NCI-H187 treated with DMSO at 0.1 percent for 48 hours (cell line): Measurements from ENCODE around the gene UNC5B.

Source experiments
- DNase-seq: peaks from one replicate; lab custom pipeline; 2025; lab: John Stamatoyannopoulos, UW

Gene UNC5B

DNA sequence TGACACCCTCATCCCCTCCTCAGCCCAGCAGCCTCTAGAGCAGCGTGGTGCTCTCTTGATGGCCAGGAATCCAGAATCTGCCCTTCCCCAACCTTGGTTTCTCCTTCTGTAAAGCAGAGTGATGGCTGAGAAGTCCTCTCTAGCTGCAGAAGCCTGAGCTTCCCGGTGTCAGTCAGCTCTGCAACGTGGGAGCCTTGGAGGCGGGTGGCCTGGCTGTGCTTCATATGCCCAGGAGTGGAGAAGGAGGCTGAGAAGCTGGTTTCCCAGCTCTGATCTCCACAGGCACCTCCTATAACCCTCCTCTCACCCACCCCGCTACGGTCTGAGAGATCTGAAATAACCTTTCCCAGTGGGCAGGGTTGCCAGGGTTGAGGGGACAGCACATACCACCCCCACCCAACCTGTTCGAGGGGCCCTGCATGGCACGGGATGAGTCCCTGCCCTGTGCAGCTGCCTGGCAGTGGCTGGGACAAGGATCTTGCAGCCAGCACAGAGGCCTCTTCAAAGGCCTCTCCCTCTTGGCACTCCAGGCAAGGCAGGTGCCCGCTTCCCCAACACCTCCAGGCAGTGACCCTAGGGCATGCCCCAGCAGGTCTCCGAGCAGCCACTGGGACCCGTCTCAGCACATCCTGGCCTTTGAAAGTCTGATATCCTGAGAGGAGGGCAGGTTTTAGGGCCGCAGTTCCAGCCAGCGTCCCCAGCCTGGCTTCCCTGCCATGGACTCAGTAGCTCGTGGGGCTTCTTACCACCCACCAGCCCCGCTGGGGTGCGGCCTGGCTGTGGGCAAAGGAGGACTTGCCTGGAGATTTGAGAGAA lies 88.4 kb downstream of the UNC5B start:
- no peak for DNase-seq

DNA sequence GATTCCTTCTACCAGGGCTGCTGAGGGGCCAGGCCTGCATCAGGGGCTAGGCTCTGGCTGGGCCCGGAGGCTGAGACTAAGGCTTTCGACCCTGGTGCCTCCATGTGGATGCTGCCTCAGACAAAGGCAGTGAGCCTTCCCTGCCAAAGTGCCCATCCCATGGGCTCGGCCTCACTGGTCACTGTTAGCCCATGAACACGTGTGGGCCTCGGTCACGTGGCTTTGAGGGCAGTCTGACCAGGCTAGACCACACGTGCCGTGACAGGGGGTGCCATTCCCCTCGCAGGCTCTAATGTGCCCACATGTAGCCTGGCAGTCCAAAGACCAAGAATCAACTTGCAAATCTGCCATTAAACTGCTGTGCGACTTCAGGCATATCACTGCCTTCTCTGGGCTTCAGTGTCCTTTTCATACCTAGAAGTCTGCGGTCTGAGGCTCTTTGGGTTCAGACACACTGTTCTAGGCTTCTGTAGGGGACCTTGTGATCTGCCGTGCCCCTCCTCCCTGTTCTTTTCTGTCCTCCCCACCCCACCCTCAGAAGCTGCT lies 89.1 kb downstream of the UNC5B start:
- DNase-seq = no peak

DNA sequence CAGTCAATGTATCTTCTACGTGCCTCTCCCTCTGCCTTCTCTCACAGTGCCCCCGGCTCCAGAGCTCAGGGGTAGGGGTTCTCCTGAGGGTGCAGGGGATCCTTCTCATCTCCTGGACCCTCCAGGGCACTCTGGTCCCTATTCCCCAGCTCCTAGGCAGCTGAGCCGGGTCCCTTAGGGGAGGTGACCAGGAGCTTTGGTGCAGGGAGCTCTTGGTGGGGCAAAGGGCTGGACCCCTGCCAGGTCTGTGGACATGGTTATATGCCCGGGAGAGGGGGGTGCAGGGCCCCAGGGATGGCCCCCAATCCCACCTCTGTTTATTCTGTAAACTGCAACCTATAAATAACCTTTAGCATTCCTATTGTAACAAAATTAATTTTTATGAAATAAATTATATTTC lies 90.1 kb downstream of the UNC5B start:
- DNase-seq = no peak

DNA sequence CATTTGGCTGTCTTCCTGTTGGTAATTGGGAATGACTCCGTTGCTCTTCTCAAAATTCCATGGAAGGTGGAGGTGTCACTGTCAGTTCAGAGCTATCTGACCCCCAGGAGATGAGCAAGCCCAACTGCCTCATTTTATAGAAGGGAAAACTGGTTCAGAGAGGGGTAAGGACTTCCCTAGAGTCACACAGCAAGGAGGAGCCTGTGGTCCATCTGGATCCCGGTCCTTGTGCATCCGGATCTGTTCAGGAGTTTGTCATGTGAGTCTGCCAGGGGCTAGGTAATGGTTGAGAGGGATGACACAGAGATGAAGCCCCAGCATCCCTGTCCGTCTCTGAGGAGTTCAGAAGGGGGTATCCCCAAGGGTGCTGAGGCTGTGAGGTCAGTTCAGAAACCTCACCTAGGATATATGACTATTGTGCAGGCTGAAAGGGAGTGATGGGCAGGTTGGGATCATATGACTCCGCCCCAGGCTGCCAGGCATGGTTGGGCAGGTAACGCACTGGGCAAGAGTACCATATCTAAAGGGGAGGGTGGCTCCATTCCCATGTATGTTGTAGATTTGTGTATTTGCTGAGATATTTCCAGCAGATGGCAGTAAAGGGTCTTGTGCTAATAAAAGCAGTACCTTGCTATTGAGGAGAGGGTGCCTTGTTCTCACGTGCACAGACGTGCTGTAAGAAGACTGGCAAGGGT lies 90.7 kb downstream of the UNC5B start:
- no peak for DNase-seq

DNA sequence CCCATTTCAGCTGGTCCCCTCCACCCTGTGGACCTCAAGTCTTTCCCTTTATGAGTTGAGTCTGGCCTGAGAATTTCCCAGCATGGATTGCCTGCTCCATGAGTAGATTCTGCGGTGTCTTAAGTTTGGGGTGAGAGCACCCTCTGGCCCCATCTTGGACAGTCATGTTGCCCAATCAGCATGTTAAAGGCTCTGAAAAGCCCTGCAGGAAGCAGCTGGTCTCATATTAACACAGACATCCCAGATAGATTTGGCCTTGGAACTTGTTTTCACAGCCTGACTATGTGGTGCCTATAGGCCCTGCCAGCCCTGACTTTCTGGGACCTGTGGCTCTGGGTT lies 91.2 kb downstream of the UNC5B start:
- DNase-seq = no peak

DNA sequence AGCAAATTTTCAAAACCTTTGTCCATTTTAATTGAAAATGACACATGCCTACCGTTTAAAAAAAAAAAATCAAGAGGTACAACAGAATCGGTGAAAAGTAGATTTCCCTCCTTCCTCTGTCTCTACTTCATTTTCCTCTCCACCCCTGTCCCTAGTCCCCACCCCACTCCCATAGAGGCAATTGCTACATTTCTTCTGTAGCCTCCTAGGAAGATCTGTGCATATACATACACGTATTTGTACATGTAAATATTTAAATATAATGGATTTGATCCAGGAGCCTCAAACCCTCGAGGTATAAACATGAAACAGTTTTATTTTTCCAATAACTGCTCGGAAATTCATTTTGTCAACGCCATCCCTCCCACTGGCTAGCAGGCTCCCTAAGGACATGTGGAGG lies 92.5 kb downstream of the UNC5B start:
- no peak for DNase-seq

DNA sequence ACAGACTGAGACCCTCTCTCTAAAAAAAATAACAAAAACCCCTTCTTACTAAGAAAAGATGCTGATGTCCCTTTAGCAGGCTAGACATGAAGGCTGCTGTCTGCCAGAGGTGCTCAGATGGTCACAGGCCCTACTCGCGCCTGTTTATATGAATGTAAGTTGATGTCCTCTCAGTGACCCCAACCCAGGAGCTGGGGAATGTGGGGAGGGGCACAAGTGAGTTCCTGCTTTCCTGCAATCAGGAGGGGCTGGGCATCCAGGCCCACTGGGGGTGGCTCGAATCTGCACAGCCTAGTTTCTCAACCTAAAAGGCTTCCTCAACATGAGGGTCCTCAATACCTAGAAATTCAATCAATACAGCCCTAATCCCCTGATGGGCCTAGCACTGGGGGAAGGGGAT lies 94.6 kb downstream of the UNC5B start:
- no peak for DNase-seq

DNA sequence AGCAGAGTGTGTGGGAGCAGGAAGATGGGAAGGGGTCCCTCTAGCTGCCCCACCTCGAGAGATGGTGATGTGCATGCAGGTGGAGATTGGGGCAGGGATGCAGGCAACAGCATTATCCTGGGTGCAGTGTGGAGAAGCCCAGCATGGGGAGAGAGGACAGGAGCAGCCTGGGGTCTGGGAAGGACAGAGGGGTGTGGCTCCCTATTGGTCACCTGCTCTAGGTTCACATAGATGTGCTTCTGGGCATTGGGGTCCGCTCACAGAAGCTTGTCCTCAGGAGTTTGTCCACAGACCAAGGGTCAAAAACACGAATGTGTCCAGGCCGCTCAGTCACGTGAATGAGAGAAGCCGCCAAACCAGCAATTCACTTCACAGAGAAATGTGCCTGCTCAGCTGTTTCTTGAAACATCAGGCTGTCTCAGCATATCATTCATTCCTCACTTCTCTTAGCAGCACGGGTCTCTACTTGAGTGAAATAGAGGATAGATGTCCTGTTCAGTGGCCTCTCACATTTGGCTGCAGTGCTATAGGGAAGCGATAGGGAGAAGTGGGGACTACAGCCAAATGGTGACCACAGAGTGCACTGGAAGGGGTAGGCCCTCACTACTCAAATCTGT lies 95.2 kb downstream of the UNC5B start:
- DNase-seq = no peak

DNA sequence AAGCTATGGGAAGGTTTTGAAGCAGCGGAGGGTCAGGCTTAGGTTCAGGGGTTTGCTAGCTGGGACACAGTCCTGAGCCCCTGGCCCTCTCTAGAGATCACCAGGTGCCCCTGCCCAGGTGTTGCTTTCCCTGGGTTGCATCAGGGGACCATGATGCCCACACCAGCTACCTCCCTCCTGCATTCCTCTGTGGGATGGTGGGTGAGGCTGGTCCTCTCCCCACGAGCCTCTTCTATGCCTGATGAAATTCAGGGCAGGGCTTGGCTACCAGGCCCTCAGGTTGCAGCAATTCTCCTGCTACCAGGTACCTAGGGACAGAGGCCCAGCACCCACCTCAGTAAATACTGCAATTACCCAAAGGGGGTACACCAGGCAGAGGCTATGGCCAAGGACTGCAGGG lies 95.9 kb downstream of the UNC5B start:
- DNase-seq = no peak

DNA sequence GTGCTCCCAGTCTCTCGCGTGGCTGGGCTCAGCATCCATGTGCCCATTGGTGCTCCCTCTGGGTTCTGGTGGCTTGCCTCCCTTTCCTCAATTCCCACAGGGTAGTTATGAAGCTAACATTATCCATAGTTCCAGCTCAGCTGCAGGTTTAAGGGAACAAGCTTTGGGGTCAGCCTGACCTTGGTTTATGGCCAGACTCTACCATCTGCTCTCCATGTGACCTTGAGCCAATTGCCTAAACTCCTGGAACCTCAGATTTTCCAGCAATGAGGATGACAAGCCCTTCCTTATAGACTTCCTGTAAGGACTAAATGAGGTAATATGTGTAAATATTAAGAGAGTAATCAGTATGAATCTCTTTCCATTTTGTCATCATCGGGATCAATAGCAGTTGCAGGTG lies 96.6 kb downstream of the UNC5B start:
- no peak for DNase-seq

DNA sequence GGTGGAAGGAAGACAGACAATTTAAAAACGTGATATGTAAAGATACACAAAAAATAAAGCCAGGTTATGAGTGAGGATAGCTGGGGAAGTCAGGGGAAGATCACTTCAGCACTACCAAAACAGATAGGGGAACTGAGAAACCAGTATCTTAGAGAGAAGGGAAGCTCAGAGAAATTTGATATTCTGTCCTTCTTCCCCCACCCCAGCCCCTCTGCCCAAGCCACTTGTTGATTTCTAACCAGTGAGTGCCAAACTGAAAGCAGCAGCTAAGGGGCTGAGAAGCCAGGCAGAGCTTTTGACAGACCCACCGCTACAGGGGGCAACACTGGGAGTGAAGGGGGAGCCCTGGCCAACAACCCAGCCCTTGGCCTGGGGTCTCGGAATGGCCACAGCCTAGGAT lies 97.5 kb downstream of the UNC5B start:
- DNase-seq = no peak

DNA sequence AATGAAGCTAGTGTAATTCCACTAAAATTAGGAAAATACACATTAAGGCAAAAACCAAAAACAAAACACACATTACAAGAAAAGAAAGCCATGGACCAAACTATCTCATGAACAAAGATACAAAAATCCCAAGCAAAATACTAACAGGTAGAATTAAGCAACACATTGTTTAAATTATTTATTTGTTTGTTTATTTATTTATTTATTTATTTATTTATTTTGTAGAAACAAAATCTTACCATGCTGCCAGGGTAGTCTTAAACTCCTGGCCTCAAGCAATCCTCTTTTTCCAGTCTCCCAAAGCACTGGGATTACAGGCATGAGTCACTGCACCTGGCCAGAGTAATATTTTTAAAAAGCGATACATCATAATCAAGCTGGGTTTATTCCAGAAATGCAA lies 99.8 kb downstream of the UNC5B start:
- no peak for DNase-seq

DNA sequence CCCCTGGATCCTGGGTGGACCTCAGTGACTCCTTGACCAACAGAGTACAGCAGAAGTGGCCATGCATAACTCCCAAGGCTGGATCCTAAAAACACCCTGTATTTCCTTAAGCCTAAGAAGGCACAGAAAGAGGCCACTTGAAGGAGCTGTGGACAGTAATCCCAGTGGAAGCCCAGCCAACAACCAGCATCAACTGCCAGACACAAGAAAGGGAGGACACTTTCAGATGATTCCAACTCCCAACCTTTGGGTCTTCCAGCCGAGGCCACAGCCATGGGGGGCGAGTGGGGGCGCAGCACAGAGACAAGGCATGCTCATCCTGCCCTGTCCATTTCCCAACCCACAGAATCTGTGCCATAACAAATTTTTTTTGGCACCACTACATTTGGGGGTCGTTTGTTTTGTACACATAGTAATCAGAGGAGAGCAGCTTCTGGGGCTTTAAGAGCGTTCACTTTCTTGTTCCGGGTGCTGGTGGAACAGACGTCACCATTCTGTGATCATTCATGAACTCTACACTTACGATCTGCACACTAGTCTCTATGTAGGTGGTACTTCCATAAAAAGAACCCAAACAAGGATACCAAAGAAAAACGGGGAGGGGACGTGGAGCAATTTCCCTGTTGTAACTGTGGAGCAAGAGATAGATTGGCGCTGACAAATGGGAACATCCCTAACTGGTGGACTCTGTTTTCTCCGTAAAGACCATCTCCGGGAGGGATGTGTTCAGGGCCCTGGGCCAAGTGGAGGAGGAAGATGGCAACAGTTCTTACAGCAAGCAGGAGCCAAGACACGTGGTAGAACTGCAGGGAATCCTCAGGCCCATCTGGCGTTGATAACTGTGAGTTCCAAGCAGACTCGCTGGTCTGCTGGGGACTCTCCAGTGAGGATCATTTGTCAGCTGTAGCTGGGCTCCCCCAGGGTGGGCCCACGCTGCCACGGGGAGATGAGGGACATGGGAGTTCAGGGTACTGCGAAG lies 100.7 kb downstream of the UNC5B start:
- DNase-seq = no peak

DNA sequence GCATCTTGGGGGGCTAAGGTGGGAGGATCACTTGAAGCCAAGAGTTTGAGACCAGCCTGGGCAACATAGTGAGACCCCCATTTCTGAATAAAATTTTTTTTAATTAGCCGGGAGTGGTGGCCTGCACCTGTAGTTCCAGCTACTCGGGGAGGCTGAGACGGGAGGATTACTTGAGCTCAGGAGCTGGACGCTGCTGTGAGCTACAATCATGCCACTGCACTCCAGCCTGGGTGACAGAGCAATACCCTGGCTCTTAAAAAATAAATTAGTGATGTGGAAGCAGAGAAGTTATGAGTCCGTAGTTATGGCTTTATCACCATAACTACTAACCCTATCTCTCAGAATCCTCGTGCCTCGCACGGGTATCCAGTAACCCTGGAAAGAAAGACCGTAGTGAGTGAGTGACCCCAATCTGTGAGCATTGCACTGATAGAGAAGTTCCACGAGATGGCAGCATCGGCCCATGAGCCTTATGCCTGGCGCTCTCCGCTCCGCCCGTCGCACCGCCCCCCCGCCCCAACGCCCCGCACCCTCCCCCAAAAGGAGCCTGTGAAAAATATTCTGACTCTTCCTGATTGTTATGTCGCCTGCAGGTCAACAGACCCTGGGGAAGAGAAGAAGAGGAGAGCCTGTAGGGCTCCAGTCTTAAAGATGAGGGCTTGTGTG lies 101.8 kb downstream of the UNC5B start:
- no peak for DNase-seq

DNA sequence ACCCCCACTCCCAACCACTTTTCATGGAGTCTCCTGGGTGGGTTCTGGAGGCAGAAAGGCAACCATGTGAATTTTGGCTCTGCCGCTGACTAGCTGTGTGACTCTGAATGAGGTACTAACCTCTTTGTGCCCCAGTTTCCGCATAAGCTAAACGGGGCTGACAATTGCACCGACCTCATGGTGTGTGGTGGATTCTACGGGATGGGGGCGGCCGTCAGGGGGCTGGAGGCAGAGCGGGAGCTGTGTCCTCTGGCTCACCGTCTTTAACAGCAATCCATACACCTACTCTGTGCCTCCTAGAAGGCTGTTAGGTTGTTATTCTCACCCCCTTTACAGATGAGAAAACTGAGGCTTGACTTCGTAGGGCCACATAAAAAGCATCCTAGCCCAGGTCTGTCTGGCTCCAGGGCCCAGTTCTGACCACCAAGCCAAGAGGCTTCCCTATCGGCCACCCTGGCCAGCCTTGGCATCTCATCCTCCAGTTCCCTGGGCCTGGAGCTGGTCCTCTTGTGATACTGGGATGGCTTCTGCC lies 102.4 kb downstream of the UNC5B start:
- DNase-seq = no peak

DNA sequence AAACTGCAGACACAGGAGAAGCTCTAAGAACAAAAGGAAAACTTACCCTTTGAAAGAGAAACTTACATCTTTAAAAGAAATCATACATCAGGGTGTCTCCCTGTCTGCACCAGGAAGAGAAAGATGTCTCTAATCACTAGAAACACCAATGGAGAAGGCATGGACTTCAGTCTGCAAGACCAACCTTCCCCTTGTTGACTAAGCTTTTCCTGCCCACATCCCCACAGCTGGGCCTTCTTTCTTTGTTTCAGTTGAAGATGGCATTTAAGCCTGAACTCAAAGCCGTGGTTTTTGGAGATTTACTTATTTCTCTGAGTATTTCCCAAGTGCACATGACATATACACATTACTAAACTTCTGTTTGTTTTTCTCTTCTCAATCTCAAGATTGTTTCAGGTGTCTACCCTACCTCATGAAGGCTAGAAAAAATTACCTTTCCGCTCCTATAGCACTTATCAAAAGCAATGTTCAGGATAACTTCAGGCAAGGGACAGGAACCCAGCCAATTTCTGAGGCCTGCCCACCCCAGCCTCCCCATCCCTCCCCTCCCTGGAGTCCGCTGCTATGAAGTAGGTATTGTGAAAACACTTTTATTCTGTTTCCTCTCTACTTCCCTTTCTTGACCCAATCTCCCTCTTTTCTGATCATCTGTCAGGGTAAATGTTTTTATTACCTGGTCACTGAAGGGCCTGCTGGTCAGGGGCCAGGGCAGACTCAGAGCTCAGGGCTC lies 103.9 kb downstream of the UNC5B start:
- no peak for DNase-seq

DNA sequence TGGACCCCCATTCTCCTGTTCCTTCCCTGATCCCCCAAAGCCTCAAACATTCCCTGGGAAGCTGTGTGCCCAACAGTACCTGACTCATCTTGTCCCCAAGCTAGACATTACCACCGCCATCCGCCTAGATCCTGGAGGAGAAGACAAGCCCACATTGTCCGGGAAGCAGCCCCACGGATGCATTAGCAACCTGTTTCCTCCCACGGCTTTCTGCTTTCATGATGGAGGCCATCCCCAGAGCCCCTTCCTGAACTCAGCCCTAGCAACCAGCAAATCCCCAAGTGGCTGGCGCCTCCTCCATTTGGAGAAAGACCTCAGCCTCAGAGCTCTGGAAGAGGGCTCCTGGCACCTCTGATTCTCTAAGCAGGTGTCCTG lies 104.4 kb downstream of the UNC5B start:
- no peak for DNase-seq

DNA sequence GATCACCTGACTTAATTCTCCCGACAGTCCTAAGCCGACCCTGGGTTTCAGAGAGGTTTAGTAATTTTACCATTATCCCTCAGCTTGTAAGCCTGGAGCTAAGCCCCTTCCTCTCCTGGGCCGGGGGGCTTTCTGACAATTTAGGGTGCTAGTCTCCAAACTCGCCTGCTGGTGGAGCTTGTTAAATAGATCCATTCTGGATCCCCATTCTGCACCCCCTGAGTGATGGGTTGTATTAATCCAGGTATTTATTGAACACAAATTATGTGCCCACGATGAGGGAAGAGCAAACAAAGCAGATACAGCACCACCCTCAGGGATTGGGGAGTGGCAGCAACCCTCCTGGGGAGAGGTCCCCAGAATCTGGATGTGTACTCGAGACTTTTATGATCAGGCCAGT lies 105.4 kb downstream of the UNC5B start:
- no peak for DNase-seq

DNA sequence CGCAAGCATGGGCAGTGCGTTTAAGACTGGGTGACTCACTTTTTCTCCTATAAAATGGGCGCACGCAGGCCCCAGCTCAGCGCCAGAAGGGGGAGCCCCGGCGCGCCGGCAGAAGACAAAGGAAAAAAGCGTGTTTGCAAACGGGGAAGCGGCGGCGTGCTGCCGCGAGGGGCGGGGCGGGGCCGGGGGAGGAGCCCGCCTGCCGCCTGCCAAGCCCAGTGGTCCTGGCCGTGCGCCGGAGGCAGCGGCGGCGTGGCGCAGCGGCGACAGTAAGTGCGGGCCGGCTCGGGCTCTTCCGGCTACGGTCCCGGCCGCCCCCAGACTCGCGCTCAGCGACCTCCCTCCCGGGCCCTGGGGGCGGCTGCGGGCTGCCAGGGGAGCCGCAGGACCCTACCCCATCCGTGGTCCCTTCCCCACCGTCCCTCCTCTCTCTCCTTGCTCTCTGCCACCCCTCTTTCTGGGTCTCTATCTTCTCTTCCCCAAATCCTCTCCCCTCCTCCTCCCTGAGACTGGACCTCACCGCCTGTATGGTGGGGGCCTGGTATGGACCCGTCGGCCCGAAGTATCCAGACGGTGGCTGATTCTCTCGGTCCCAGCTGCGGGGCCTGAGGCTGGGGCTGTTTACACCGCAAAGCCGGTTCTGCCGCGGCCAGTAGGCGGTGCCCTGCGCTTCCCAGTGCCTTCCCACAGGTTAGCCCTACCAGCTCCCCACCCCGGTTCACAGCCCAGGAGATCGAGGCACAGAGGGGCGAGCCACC lies 106.9 kb downstream of the UNC5B start, which contains the start of gene SLC29A3:
TSS of gene SLC29A3 (plus strand) at position 218 of the 758 bp plus-strand sequence. CDS start at position 269, 51 bp downstream.
- DNase-seq = no peak
